Osteoblast (primary cell): Measurements from ENCODE around the gene SLC35E4. TPM values are rescaled to one million over a fixed set of nuclear protein-coding genes. Genes with fewer than 3 reads are reported as not detected.

ENCODE experiments used
- DNase-seq: peaks from one replicate; pipeline ENCODE4 v3.0.0; 2011; ENCODE audit warnings: low spot score, mixed read lengths; ENCODE audit not compliant: insufficient read length; ENCODE audit errors: missing footprints
- H2AFZ ChIP-seq: 2 replicates; pipeline ENCODE4 v1.6.0; 2011; ENCODE audit warnings: mild to moderate bottlenecking, low read length
- H3K27ac ChIP-seq: 2 replicates; pipeline ENCODE4 v1.5.1; 2011; ENCODE audit warnings: mild to moderate bottlenecking, low read depth, low read length, moderate library complexity
- H3K27me3 ChIP-seq: 2 replicates; pipeline ENCODE4 v1.6.0; 2012; ENCODE audit warnings: mild to moderate bottlenecking, control low read depth, inconsistent platforms, low read length, moderate library complexity; ENCODE audit not compliant: insufficient read depth
- H3K36me3 ChIP-seq: 2 replicates; pipeline ENCODE4 v1.5.1; 2011; ENCODE audit warnings: mild to moderate bottlenecking, low read length, control low read depth, moderate library complexity; ENCODE audit not compliant: insufficient read depth
- H3K4me1 ChIP-seq: 2 replicates; pipeline ENCODE4 v1.5.1; 2011; ENCODE audit warnings: mild to moderate bottlenecking, low read length, control low read depth, moderate library complexity; ENCODE audit not compliant: insufficient read depth
- H3K4me2 ChIP-seq: 2 replicates; pipeline ENCODE4 v1.6.0; 2011; ENCODE audit warnings: mild to moderate bottlenecking, low read length; ENCODE audit not compliant: insufficient read depth
- H3K4me3 ChIP-seq: fragments of 200-600 bp; sonication (generic); 3 replicates; pipeline ENCODE4 v1.5.1; 2012; ENCODE audit warnings: mild to moderate bottlenecking, low read length, inconsistent platforms; ENCODE audit not compliant: insufficient read depth
- H3K79me2 ChIP-seq: 2 replicates; pipeline ENCODE4 v1.6.0; 2012; ENCODE audit warnings: mild to moderate bottlenecking, low read length, control low read depth, inconsistent platforms; ENCODE audit not compliant: insufficient read depth
- H3K9me3 ChIP-seq: 2 replicates; pipeline ENCODE4 v1.5.1; 2011; ENCODE audit warnings: low read depth, low read length, control low read depth
- H4K20me1 ChIP-seq: 2 replicates; pipeline ENCODE4 v1.6.0; 2012; ENCODE audit warnings: mild to moderate bottlenecking, low read length, control low read depth; ENCODE audit not compliant: insufficient read depth
- total RNA-seq: library from RNA; depleted of rRNA; stranded (reverse); fragments of >200 nt; gene quantifications from 2 replicates; pipeline ENCODE4 v1.2.3, GENCODE V29; 2012
- TF ChIP-seq, protein P1 (sequence below): IDR thresholded peaks from 2 replicates; pipeline ENCODE4 v1.5.1; 2011; ENCODE audit warnings: mild to moderate bottlenecking, low read depth, low read length, moderate library complexity; ENCODE audit errors: extremely low read depth

SLC35E4 gene
- total RNA-seq, 1 donor, result 13.0 TPM

DNA sequence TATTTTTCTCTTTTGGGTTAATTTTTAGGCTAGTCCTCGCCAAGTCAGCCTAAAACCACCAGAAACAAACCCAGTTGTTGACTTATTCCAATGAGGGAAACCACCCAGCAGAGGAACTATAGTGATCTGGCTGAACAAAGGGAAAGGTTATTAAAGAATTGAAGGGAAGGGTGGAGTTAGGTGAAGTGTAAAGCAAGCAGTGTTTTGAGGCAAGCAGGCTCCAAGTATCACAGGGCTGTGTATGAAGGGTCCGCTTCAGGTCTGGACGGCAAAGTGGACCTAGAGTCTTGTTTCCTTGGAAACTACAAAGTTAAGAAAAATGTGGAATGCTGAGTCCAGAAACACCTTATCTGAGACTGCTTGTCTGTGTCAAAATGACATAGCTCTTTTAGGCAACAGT lies 31.8 kb upstream of the SLC35E4 start:
- no peak overlapping the region for H3K27ac ChIP-seq
- no peak overlapping the region for H3K4me3 ChIP-seq
- no peaks in the 10 kb centered on the region for H3K9me3 ChIP-seq

DNA sequence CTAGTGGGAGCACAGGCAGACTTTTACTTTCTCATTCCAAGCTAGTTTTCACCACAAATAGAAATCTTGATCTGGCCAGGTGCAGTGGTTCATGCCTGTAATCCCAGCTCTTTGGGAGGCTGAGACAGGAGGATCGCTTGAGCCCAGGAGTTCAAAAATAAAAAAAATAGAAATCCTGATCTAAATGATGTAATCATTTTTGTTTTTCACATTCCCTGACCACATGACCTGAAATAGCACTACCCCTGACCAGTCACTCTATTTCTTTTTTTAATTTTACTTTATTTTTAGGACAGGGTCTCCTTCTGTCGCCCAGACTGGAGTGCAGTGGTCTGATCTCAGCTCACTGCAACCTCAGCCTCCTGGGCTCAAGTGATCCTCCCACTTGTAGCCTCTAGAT lies 30.9 kb upstream of the SLC35E4 start:
- H2AFZ ChIP-seq, result no peak overlapping the region
- no peak overlapping the region for H3K4me2 ChIP-seq
- no peak overlapping the region for H3K4me3 ChIP-seq
- no peak overlapping the region for H3K27ac ChIP-seq
- TF ChIP-seq, protein P1, sequence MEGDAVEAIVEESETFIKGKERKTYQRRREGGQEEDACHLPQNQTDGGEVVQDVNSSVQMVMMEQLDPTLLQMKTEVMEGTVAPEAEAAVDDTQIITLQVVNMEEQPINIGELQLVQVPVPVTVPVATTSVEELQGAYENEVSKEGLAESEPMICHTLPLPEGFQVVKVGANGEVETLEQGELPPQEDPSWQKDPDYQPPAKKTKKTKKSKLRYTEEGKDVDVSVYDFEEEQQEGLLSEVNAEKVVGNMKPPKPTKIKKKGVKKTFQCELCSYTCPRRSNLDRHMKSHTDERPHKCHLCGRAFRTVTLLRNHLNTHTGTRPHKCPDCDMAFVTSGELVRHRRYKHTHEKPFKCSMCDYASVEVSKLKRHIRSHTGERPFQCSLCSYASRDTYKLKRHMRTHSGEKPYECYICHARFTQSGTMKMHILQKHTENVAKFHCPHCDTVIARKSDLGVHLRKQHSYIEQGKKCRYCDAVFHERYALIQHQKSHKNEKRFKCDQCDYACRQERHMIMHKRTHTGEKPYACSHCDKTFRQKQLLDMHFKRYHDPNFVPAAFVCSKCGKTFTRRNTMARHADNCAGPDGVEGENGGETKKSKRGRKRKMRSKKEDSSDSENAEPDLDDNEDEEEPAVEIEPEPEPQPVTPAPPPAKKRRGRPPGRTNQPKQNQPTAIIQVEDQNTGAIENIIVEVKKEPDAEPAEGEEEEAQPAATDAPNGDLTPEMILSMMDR, result no peak
- no peaks in the 10 kb centered on the region for H3K9me3 ChIP-seq
- no peak for DNase-seq
- H3K27me3 ChIP-seq, result no peaks in the 10 kb centered on the region
- no peaks in the 10 kb centered on the region for H4K20me1 ChIP-seq
- H3K4me1 ChIP-seq, result peaks cover 30% of the 10 kb centered on the region
- H3K79me2 ChIP-seq, result no peaks in the 10 kb centered on the region
- no peaks in the 10 kb centered on the region for H3K36me3 ChIP-seq

More for the DNA sequence above, 31.8 kb upstream of the SLC35E4 start:
- DNase-seq, result peak; percentile 6
- Histone ChIP-seq H3K4me1 (peaks cover 21% of the 10 kb centered on the region), H3K79me2 (no peaks in the 10 kb centered on the region), H3K27me3 (no peaks in the 10 kb centered on the region), H4K20me1 (no peaks in the 10 kb centered on the region), H3K36me3 (no peaks in the 10 kb centered on the region), H2AFZ (no peak overlapping the region), H3K4me2 (no peak overlapping the region)
- TF ChIP-seq, protein P1, result no peak

DNA sequence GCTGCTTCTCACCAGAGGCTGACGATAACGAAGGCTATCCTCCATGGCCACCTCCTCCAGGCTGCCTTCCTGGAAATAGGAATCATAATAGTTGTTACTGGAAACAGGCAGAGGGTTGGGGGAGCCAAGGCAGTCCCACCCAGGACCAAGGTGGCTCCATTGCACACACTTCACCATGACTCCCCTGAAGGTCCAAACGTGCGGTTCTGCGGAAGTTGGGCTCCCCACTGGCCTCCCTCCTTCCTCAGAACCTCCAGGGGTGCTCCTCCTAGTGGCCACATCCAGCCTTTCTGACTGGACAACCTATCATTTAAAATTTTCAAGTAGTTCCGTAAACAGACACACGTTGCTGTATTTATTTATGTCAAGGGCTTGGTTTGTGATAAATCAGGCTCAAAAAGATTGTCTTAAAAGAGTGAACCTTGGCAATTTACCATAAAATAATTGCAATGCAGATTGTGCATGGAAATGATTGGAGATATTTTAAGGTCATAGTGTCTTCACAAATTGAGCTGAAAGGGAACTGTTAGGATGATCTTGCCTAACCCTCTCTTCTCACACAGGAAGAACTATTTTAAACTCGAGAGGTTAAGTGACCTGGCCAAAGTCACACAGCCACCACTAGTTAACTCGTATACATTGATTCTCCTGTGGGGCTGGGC lies 30.0 kb upstream of the SLC35E4 start:
- Histone ChIP-seq H3K9me3 (no peaks in the 10 kb centered on the region), H3K4me3 (peak overlapping the region; percentile 91), H4K20me1 (no peaks in the 10 kb centered on the region), H3K27me3 (no peaks in the 10 kb centered on the region), H3K27ac (no peak overlapping the region), H3K36me3 (no peaks in the 10 kb centered on the region), H3K4me2 (peak overlapping the region; percentile 100), H2AFZ (peak overlapping the region; percentile 95), H3K4me1 (peaks cover 31% of the 10 kb centered on the region), H3K79me2 (no peaks in the 10 kb centered on the region)
- TF ChIP-seq, protein P1, result peak; percentile 93
- DNase-seq, result peak; percentile 86

DNA sequence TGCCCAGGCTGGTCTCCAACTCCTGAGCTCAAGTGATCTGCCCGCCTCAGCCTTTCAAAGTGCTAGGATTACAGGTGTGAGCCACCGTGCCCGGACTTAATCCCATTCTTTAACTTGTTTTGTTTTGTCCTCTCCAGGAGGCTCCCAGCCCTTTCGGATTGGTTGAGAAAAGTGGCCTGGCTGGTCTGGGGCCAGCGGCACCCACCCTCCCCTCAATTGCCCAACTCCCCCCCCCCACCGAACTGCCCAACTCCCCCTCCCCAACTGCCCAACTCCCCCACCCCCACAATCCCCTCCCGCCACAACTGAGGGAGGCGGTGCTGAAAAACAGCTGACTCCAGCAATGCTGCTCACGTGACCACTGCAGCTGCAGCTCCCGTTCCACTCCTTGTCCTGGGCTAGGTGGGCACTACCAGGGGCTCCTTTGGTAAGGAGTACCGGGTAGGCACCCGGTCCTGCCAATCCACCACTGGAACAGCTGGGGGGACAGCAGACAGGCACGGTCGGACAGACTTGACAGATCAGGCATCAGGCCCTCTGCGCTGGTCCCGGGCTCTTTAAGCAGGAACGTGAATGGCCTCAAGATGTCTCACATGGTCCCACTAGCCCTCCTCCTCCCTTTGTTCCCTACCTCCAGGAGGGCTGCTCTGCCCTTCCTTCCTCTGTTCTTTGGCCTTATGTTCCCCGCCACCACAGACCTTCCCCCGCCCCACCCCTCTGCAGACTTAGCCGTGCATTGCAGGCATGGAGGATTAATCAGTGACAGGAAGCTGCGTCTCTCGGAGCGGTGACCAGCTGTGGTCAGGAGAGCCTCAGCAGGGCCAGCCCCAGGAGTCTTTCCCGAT lies 28.9 kb upstream of the SLC35E4 start, which contains the start of gene TCN2:
Gene TCN2 (plus strand): TSS at position 720 of the 845 bp plus-strand sequence. CDS start 158 bp downstream, outside the sequence.
- TF ChIP-seq, protein P1, result no peak
- peak; percentile 86 for DNase-seq
- Histone ChIP-seq H3K4me1 (peaks cover 31% of the 10 kb centered on the region), H3K4me3 (peak within 1 kb of the TSS; percentile 91), H3K9me3 (no peaks in the 10 kb centered on the region), H2AFZ (peak within 1 kb of the TSS; percentile 100), H3K27me3 (no peaks in the 10 kb centered on the region), H3K79me2 (no peaks in the 10 kb centered on the region), H3K36me3 (no peaks in the 10 kb centered on the region), H4K20me1 (no peaks in the 10 kb centered on the region), H3K27ac (peak within 1 kb of the TSS; percentile 63), H3K4me2 (peak within 1 kb of the TSS; percentile 100)
